ENCODE results near the gene GLYR1.

GRCh38 chr16:4890686-4891085, 43.6 kb upstream of the GLYR1 start:
- no peak for TF ChIP-seq EZH2 (optimal IDR thresholded peaks at IDR 0.05; ENCODE audit: low read depth, low read length)
- TF ChIP-seq, protein P1, sequence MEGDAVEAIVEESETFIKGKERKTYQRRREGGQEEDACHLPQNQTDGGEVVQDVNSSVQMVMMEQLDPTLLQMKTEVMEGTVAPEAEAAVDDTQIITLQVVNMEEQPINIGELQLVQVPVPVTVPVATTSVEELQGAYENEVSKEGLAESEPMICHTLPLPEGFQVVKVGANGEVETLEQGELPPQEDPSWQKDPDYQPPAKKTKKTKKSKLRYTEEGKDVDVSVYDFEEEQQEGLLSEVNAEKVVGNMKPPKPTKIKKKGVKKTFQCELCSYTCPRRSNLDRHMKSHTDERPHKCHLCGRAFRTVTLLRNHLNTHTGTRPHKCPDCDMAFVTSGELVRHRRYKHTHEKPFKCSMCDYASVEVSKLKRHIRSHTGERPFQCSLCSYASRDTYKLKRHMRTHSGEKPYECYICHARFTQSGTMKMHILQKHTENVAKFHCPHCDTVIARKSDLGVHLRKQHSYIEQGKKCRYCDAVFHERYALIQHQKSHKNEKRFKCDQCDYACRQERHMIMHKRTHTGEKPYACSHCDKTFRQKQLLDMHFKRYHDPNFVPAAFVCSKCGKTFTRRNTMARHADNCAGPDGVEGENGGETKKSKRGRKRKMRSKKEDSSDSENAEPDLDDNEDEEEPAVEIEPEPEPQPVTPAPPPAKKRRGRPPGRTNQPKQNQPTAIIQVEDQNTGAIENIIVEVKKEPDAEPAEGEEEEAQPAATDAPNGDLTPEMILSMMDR (IDR thresholded peaks at IDR 0.05; ENCODE audit: low read length), result no peak

All from MM.1S (cell line).